Measurements from ENCODE around the gene SCN4A.
A peak's percentile ranks its signal among the peaks of the same experiment; 100 is the strongest.

Gene SCN4A

GRCh38 chr17:63961355-63962212, 11.1 kb downstream of the SCN4A start:
- intact Hi-C loops (cut with DNase I) = no loop called here

GRCh38 chr17:63960430-63960829, 12.3 kb downstream of the SCN4A start:
- intact Hi-C loops (cut with DNase I) = no loop called here

More at GRCh38 chr17:63961355-63962212, 11.1 kb downstream of the SCN4A start:
- DNase-seq = no peak

GRCh38 chr17:63960006-63960405, 12.7 kb downstream of the SCN4A start:
- intact Hi-C loops (cut with DNase I) = no loop called here
- no peak for DNase-seq

More at GRCh38 chr17:63960430-63960829, 12.3 kb downstream of the SCN4A start:
- no peak for DNase-seq

GRCh38 chr17:63956296-63956920, 16.3 kb downstream of the SCN4A start:
- no peak for DNase-seq
- intact Hi-C loops (cut with DNase I) = no loop called here

- intact Hi-C loops (cut with DNase I) = no loop called here
- DNase-seq = no peak
These were observed 16.9 kb downstream of the SCN4A start for GRCh38 chr17:63955791-63956190.

GRCh38 chr17:63955232-63955631, 17.5 kb downstream of the SCN4A start:
- intact Hi-C loops (cut with DNase I) = no loop called here
- no peak for DNase-seq

GRCh38 chr17:63954402-63955063, 18.2 kb downstream of the SCN4A start:
- intact Hi-C loops (cut with DNase I) = no loop called here
- DNase-seq = no peak

- no peak for DNase-seq
- intact Hi-C loops (cut with DNase I) = no loop called here
These were observed 21.5 kb downstream of the SCN4A start for GRCh38 chr17:63950940-63951907.

GRCh38 chr17:63949576-63950250, 23.0 kb downstream of the SCN4A start:
- no peak for DNase-seq
- intact Hi-C loops (cut with DNase I) = no loop called here

GRCh38 chr17:63948521-63948920, 24.2 kb downstream of the SCN4A start:
- intact Hi-C loops (cut with DNase I) = no loop called here
- DNase-seq = no peak

GRCh38 chr17:63947711-63948330, 24.9 kb downstream of the SCN4A start:
- no peak for DNase-seq
- intact Hi-C loops (cut with DNase I) = no loop called here

GRCh38 chr17:63946440-63947363, 26.0 kb downstream of the SCN4A start:
- intact Hi-C loops (cut with DNase I) = no loop called here
- peak in 4 of 10 donors; percentile 15 to 34 (median 24) for DNase-seq

- DNase-seq = no peak
- intact Hi-C loops (cut with DNase I) = no loop called here
These were observed 26.8 kb downstream of the SCN4A start for GRCh38 chr17:63945784-63946439.

- no peak for DNase-seq
- intact Hi-C loops (cut with DNase I) = no loop called here
These were observed 27.8 kb downstream of the SCN4A start for GRCh38 chr17:63944736-63945499.

- intact Hi-C loops (cut with DNase I) = no loop called here
- DNase-seq = no peak
These were observed 29.0 kb downstream of the SCN4A start for GRCh38 chr17:63943745-63944144.

- intact Hi-C loops (cut with DNase I) = no loop called here
- no peak for DNase-seq
These were observed 30.3 kb downstream of the SCN4A start for GRCh38 chr17:63942309-63942985.
